ENCODE results near the gene LINGO3.
A peak's percentile ranks its signal among the peaks of the same experiment; 100 is the strongest.

Gene LINGO3

DNA sequence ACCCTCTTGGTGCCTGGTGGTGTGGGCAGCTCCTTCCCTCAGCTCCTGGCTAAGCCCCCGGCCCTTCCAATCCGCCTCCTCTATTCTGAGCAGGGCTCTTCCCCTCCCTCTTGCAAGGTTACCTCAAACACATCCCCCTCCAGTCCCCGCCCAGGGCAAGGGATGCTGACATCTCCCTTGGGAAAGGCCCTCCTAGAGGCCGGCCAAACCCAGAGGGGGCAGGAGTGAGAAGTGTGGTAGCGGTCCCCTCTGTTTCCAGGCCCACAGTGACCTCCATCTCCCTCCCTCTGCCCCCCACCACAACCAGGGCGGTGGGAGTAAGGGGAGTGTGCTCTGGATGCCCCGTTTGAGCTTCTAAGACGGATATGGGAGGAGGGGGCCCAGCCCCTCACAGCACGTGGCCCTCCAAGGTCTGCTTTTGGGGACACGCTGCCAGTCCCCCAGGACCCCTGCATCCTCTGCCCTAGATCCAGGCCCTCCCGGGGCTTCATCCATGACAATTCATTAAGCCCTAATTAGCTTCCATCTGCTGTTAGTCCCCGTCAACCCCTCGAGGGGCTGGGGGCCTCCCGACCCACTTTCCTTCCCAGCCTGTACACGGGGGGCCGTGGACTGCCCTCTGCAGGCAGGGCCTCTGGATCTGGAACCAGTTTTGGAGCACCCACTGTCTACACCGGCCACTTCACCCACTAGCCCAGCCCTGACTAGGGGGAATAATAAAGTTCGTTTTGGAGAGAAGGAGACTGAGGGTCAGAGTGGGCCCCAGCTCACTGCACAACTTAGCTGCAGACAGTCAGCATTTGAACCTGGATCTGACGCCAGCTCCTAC, 2.3 kb downstream of the LINGO3 start:
- DNase-seq (ENCODE audit: low spot score): no peak

DNA sequence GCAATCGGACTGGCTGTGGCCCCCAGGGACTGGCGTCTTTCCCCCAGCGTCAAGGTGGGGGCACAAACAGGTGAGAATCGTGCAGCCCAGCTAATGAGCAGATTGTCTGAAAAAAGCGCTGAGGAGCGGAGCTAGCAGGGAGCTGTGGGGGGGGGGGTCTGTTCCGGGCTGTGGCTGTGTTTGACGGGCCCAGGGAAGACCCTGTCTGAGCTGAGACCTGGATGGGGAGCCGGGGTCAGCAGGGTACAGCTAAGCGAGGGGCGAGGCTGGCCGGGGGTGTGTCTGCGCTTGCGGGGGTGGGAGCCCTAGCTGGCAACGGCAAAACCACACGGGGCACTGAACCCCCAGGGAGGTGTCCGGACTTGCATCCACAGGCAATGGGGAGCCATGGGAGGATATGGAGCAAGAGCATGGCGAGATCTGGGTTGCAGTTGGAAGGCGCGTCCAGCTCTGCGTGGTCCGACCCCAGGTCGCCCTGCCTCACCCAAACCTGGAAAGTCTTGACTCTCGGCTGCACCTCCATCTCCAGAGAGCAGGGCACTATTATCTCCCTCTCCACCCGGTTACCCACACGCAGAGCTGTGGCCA, 4.6 kb downstream of the LINGO3 start:
- DNase-seq (ENCODE audit: low spot score): no peak

DNA sequence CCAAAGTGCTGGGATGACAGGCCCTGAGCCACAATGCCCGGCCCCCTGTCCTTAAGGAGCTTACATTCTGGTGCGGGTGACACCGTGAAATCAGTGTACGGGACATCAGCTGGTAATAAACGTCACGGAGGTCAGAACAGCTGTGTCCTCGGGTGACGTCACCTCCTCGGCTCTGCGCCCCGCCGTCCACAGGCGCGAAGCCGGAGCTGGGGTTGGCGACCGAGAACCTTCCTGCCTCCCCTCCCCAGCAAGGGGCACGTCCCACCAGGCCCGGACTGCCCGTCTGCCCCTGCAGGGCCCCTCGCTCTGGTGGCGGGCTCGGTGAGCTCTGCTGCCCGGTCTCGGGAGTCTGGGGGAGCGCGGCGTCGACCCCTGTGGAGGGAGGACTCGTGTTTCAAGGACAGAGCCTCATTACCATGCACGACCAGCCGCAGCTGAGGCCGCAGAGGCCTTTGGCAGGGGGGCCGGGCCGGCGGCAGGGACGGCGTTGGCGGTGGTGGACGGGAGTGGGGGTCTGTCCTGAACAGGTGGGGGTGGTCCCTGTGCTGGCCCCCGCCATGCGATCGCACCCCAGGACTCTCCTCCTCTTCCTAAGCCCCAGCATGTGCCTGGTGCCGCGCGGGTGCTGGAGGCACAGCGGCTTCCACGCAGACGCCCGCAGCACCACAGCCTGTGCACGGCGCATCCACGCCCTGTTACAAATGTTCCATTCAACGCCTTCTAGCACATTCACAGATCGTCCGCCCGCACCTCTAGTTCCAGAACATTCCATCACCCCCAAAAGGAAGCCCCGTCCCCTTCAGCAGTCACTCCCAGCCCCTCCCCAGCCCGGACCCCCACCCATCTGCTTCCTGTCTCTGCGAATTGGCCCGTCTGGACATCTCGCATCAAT, 5.4 kb downstream of the LINGO3 start:
- DNase-seq (ENCODE audit: low spot score): no peak

DNA sequence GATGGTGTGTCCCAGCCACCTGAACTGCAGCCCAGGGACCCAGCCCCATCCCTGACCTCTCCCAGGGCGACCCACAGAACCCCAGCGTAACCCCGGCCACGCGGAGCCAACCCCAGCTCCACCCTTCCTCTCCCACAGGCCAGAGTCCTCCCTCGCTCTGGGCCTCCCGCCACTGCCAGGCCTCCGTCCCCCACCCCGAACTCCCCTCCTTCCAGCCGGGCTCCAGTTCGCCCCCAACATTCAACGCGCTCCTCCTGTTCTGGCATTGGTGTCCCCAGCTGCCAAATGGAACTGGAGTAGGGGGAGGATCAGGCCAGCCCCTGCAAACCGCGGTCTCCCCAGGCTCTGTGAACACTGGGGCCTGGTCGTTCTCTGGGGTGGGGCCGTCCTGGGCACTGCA, 7.4 kb downstream of the LINGO3 start:
- no peak for DNase-seq (ENCODE audit: low spot score)

DNA sequence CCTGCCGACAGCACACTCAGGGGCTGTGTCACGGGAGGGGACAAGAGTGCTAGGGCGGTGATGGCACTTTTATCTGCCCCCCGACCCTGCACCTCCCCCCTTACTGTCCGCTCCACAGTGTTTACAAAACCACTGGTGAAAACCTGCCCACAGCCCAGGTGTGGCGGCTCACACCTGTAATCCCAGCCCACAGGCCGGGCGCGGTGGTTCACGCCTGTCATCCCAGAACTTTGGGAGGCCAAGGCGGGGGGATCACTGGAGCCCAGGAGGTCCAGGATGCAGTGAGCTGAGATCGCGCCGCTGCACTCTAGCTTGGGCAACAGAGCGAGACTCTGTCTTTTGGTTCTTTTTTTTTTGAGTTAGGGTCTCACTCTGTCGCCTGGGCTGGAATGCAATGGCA, 11.8 kb downstream of the LINGO3 start:
- DNase-seq (ENCODE audit: low spot score): no peak

DNA sequence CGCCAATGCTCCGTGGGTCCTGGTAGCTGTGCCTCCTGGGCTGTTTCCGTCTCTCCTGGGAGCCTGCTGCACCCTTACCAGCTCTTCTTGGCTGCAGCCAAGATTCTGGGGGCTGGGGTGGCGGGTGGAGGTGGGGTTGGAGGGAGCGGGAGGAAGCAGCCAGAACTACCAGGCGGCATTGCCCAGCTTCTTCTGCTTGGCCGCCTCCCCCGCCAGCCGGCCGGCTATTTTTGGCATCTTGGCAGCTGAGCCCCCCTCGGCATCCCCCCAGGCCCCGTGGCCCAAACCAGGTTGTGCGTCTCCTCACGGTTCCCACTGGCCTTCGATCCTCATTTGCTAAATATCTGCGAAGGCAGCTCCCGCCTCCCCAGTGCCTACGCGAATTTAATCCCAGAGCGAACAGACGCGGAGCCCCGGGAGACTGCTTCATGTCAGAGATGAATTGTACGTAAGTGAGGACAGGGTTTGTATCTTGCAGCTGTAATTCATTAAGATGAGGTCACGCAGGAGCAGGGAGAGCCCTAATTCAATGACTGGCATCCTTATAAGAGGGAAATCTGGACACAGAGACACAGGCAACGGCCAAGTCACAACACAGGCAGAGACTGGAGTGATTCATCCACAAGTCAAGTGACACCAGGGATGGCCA, 13.1 kb downstream of the LINGO3 start:
- peak; percentile 50 for DNase-seq (ENCODE audit: low spot score)

DNA sequence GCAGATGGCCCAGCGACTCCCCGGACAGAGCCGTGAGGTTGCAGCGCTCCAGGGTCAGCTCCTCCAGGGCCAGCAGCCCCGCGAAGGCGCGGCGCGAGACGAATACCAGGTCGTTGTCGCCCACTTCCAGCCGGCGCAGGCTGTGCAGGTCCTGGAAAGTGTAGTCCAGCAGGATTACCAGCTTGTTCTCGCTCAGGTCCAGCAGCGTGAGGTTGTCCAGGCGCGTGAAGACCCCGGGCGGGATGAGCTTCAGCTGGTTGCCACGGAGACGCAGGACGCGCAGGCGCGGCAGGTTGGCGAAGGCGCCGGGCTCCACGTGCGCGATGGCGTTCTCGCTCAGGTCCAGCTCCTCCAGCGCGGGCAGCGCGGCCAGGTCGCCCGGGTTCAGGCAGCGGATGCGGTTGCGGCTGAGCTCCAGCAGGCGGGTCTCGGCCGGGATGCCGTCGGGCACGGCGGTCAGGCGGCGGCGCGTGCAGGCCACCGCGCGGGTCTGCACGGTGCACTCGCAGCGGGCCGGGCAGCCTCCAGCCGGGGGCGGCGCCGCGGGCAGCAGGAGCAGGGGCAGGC, 16.7 kb downstream of the LINGO3 start:
- no peak for DNase-seq (ENCODE audit: low spot score)

DNA sequence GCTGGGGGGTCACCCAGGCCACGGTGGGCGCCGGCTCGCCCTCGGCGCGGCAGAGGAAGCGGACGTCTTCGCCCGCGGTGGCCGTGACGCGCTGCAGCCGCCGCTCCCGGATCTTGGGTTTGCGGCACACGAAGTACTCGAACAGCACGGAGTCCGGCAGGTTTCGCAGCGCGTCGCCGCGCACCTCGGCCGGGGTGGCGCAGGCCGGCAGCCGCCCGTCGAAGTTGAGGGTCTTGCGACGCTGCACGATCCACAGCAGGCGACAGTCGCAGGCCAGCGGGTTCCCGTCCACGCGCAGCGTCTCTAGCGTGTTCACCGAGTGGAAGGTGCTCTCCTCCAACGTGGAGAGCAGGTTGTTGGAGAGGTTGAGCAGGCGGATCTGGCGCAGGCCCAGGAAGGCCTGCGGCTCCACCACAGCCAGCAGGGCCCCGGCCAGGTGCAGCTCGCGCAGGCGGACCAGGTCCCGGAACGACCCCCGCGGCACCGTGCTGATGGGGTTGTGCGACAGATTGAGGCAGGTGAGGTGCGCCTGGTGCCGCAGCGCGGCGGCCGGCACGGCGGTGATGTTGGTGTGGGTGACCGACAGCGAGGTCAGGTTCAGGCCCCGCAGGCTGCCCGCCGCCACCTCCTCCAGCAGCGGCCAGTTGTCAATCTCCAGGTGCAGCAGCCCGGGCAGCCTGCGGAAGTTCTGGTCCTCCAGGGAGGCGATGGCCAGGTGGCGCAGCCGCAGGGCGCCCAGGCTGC, 17.3 kb downstream of the LINGO3 start:
- DNase-seq (ENCODE audit: low spot score): no peak

DNA sequence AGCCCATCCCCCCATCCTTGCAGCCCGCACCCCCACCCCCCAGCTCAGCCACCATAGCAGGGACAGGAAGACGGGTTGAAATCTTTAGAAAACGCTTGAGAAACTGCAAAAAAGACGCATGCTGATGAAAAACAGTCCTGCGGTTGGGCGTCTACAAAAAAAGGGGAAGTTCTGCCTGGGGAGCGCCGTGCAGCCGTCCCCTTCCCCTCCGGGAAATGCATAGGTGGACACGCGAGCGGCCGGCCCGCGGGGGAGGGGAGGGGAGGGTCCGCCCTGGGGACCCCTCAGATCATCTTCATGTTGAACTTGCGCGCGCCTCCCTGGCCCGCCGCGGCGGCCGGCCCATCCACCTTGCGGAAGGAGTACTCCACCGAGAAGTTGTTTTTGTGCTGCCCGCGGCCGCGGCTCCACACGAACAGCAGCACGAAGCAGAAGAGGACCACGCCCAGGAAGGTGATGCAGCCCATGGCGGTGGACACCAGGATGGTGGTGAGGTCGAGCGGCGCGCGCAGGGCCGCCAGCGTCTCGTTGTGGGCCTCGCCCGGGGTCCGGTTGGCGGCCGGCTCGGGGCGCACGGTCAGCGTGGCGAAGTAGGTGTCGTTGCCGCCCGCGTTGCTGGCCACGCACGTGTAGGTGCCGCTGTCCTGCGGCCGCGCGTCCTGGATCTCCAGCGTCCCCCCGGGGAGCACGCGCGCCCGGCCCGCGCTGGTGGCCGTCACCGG, 18.1 kb downstream of the LINGO3 start:
- DNase-seq (ENCODE audit: low spot score): no peak

DNA sequence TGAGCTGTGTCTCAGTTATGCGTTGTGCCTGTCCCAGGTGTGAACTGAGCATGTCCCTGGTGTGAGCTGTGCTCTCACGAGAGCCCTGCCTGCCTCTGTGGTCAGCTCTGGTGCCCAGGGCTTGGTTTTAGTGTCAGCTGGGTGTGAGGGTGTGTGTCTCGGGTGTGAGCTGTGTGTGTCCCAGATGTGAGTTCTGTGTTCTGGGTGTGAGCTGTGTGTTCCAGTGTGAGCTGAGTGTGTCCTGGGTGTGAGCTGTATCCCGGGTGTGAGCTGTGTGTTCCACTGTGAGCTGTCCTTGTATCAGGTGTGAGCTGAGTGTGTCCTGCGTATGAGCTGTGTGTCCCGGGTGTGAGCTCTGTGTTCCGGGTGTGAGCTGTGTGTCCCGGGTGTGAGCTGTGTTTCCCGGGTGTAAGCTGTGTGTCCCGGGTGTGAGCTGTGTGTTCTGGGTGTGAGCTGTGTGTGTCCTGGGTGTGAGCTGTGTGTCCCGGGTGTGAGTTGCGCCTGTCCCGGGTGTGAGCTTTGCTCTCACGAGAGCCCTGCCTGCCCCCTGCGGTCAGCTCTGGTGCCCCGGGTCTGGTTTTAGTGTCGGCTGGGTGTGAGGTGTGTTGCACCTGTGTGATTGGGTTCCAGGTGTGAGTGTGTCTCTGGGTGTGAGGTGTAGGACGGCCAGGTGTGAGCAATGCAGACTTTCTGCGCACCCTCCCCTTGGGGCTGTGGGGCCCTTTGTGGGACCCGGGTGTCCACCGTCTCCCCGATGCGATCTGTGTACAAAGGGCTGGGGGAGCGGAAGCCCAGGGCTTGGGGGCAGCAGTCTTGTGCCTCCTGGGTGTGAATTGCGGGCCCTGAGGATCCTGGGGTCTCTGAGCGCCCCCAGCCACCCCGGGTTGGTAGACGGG, 18.9 kb downstream of the LINGO3 start:
- no peak for DNase-seq (ENCODE audit: low spot score)

DNA sequence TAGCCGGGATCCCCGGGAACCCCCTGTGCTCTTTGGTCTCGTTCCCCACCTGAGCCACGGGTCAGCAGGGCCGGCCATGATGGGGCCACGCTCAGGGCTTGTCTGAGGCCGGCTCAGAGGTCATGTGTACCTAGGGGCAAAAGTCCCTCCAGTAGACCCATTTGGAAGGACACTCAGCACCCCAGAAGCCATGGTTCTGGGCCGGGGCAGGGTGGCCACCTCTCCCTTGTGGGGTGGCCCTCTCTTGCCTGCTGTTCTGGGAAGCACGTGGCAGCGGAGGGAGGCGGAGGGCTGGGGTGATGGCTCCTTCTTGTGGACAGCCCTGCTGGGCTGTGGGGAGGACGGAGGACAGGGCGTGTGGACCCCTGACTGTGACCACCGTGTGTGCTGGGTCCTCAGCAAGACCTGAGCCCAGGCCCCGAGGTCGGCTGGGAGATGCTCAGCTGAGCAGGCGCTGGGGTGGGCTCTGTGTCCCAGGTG, 19.6 kb downstream of the LINGO3 start:
- no peak for DNase-seq (ENCODE audit: low spot score)

DNA sequence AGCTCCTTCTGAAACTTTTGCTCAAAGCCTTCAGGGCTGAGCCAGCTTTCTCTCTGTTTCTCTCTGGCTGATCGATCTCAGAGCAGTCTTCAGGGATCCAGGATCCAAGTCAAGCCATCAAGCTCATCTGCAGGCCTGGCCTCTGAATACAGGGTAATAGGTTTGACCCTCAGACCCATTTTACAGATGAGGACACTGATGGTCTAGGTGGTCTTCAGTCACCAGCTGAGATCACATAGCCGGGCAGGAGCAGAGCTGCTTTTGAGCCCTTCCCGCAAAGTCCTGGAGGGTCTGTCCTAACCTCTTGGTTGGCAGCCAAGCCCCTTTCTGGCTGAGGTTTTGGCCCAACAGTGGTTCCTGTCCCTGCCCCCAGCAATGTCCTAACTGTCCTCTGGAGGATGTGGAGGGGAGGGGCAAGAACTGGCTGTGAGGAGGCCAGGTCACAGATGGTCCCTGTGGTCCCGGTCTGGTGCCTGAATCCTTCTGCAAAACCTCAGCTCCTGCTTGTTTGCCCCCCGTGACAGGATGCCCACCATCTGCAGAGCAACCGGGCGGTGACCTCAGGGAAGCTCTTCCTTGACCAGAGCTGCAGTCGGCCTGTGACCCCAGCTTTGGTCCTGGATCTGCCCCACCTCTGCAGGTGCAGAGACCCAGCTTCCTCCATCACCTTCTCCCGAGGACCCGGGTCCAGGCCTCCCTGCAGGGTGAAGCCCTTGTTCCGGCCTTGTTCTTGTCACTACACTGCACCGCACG, 20.2 kb downstream of the LINGO3 start:
- no peak for DNase-seq (ENCODE audit: low spot score)

DNA sequence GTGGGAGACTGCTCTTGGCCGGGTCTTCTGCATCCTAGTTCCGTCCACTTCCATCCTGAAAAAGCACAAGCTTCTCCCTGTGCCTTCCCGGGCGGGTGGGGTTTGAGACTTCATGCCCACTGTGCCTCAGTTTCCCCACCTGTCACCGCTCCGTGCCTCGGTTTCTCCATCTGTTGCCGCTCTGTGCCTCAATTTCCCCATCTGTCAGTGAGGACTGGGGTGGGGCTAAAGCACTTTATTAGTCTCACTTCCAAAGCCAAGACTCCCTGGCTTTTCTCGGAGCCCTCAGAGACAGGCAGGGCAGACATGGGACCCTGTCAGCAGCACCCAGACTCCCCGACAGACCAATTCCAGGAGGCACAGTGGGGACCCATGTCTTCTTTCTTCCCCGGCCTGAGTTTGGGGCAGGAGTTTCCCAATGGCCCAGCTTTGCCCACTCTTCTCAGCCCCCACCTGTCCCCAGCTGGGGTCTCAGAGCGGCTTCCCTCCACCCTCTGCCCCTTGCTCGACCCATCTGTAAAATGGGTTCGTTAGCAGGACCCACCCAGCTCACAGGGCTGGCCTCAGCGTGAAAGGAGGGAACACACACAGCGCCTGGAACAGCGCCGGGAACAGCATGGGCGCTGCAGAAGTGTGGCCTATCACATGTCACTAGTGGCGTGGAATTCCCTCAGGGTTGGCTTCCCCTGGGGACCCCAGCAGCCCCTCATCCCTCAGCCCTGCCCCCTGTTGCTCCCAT, 21.4 kb downstream of the LINGO3 start:
- DNase-seq (ENCODE audit: low spot score): no peak

DNA sequence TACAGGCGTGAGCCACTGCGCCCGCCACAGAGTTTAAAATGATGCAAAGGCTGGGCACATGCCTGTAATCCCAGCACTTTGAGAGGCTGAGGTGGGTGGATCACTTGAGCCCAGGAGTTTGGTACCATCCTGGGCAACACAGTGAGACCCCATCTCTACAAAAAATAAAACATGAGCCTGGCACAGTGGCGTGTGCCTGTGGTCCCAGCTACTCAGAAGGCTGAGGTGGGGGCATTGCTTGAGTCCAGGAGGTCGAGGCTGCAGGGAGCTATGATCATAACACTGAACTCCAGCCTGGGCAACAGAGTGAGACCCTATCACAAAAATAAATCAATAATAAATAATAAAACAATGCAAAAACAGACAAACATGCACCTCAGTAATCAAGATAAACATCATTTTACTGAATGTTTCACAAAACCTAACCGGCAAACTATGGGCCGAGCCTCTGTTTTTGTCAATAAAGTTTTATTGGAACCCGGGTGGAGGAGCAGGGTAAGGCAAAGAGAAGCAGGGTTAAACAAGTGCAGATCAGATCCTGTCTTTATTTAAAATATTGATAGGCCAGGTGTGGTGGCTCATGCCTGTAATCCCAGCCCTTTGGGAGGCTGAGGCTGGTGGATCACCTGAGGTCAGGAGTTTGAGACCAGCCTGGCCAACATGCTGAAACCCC, 24.0 kb downstream of the LINGO3 start:
- DNase-seq (ENCODE audit: low spot score): no peak

DNA sequence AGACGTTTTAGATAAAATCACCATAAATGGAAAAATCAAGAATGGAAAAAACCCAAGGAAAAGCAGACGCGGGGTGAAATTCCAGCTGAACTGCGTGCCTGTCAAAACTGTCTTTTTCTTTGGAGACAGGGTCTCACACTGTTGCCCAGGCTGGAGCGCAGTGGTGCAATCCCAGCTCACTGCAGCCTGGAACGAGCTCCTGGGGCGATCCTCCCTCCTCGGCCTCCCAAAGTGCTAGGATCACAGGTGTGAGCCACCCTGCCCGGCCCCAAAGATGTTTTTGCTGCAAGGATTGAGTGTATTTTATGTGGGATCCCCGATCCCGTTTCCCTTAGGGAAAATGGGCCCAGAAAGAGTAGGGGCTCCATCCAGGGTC, 25.1 kb downstream of the LINGO3 start:
- DNase-seq (ENCODE audit: low spot score): no peak

DNA sequence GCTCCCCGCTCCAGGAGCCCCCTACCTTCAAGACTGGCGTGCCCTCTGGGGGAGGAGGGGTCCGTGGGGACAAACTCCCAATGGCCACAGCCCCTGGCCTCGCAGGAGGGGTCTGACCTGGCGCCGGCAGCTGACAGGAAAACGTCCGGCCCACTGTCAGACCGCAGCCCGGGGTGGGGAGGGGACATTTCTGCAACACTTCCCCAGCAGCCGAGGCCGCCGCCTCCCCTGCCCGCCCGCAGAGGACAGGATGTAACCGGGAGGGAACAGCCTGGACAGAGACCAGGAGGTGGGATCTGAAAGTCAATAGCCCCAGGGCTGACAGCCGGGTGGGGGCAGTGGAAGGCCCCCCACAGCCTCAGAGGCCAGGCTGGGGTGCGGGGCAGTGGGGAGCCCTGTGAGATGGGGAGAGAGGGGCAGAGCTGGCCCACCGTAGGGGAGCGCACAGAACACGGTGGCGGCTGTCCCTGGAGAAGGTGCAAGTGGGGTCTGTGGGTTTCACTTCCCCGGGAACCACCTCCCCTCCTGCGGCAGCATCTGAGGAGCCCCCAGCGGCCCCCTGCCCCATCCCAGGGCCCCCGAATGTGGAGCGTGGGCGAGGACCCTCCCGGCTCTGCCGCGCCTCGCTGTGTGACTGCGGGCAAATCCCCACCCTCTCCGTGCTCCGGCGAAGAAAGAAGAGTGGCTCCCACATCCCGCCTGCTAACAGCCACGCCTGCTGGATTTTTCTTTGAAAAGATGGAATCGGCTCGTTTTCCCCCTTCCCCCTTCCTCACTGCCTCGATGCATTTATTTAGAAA, 25.7 kb downstream of the LINGO3 start, which contains the start of gene PEAK3:
TSS of gene PEAK3 (minus strand) at position 114 of the 800 bp plus-strand sequence. CDS start 1,244 bp downstream, outside the sequence.
- DNase-seq (ENCODE audit: low spot score): peak; percentile 75
